Measurements from ENCODE around the gene ENGASE. TPM values are rescaled to one million over a fixed set of nuclear protein-coding genes. Genes with fewer than 3 reads are reported as not detected.

ENGASE gene
- total RNA-seq, 1 experiment from 2014 or later: 34.5 TPM

GRCh38 chr17:79031996-79032875 lies 42.4 kb upstream of the ENGASE start:
- Histone ChIP-seq H3K27ac (ENCODE audit: low read length) (no peak overlapping the region), H3F3A (ENCODE audit: low read length, unreplicated experiment) (no peaks in the 10 kb centered on the region), H3K4me3 (ENCODE audit: low read length) (no peak overlapping the region), H3K36me3 (ENCODE audit: low read depth, low read length) (no peaks in the 10 kb centered on the region), H2AFZ (ENCODE audit: low read length) (no peak overlapping the region), H3K9ac (ENCODE audit: low read length) (no peak overlapping the region), H3K9me2 (replicated peaks; ENCODE audit: low read length) (no peaks in the 10 kb centered on the region), H3K9me3 (ENCODE audit: low read length) (no peaks in the 10 kb centered on the region), H3K4me1 (ENCODE audit: insufficient read depth, low read length) (peaks cover 27% of the 10 kb centered on the region), H3K4me2 (ENCODE audit: low read length) (no peak overlapping the region), H3K79me2 (ENCODE audit: low read length) (no peaks in the 10 kb centered on the region), H4K20me1 (ENCODE audit: low read length) (no peaks in the 10 kb centered on the region), H3K27me3 (ENCODE audit: low read length) (no peaks in the 10 kb centered on the region)
- DNase-seq (no peak), ATAC-seq (no peak)
- intact Hi-C loops (cut with micrococcal nuclease): no loop called here
- no TSS peak for BruUV-seq (replicated peaks)
- POLR2A ChIA-PET (ENCODE audit: unreplicated experiment): interaction anchor here (0.6 kb wide), 1 partner anchor 10 kb away, joined by 3 read pairs; no protein-coding TSS in a partner anchor
- TF ChIP-seq CTCF (conservative IDR thresholded peaks at IDR 0.05; ENCODE audit: low read depth, low read length) (no peak), EZH2phosphoT487 (IDR thresholded peaks at IDR 0.05; ENCODE audit: borderline replicate concordance, low read length) (no peak), EZH2 (IDR thresholded peaks at IDR 0.05; ENCODE audit: low read length, unreplicated experiment) (no peak)
- CTCF ChIA-PET: no interaction called here

- H3K9me3 ChIP-seq (ENCODE audit: low read length): no peaks in the 10 kb centered on the region
- CTCF ChIA-PET: interaction anchor here (0.6 kb wide), 1 partner anchor 36 kb away, joined by 5 read pairs; no protein-coding TSS in a partner anchor
- H3K27ac ChIP-seq (ENCODE audit: low read length): no peak overlapping the region
- no peak overlapping the region for H2AFZ ChIP-seq (ENCODE audit: low read length)
- ATAC-seq (no peak), DNase-seq (no peak)
- no TSS peak for BruUV-seq (replicated peaks)
- intact Hi-C loops (cut with micrococcal nuclease): no loop called here
- H3F3A ChIP-seq (ENCODE audit: low read length, unreplicated experiment): no peaks in the 10 kb centered on the region
- H3K4me3 ChIP-seq (ENCODE audit: low read length): no peak overlapping the region
- H3K4me1 ChIP-seq (ENCODE audit: insufficient read depth, low read length): peaks cover 20% of the 10 kb centered on the region
- no peaks in the 10 kb centered on the region for H3K27me3 ChIP-seq (ENCODE audit: low read length)
- H4K20me1 ChIP-seq (ENCODE audit: low read length): no peaks in the 10 kb centered on the region
- no peaks in the 10 kb centered on the region for H3K9me2 ChIP-seq (replicated peaks; ENCODE audit: low read length)
- no peaks in the 10 kb centered on the region for H3K36me3 ChIP-seq (ENCODE audit: low read depth, low read length)
- POLR2A ChIA-PET (ENCODE audit: unreplicated experiment): no interaction called here
- H3K4me2 ChIP-seq (ENCODE audit: low read length): no peak overlapping the region
- TF ChIP-seq EZH2phosphoT487 (IDR thresholded peaks at IDR 0.05; ENCODE audit: borderline replicate concordance, low read length): no peak
- TF ChIP-seq EZH2 (IDR thresholded peaks at IDR 0.05; ENCODE audit: low read length, unreplicated experiment): no peak
- TF ChIP-seq CTCF (conservative IDR thresholded peaks at IDR 0.05; ENCODE audit: low read depth, low read length): no peak
- no peak overlapping the region for H3K9ac ChIP-seq (ENCODE audit: low read length)
- no peaks in the 10 kb centered on the region for H3K79me2 ChIP-seq (ENCODE audit: low read length)
Measured at GRCh38 chr17:79033046-79033616, 41.5 kb upstream of the ENGASE start.

Data from PC-3 (cell line).